Esophagus muscularis mucosa (tissue), 3 donors: Measurements from ENCODE around the gene IFT122.

Experiments
- CTCF ChIP-seq, 3 experiments: fragments of 200-600 bp in 2 of 3; fragments of 450-650 bp in 1 of 3; sonication (generic) in 2 of 3; IDR thresholded peaks; one replicate each; pipeline ENCODE4 v1.5.1; 2017 to 2019; ENCODE audit warnings: antibody characterized with exemption in 3 of 3, mild to moderate bottlenecking in 2 of 3, moderate library complexity in 1 of 3
- POLR2A ChIP-seq: fragments of 450-650 bp; IDR thresholded peaks from one replicate; pipeline ENCODE4 v1.6.1; 2017; ENCODE audit warnings: antibody characterized with exemption, moderate library complexity, mild to moderate bottlenecking, low read depth

DNA sequence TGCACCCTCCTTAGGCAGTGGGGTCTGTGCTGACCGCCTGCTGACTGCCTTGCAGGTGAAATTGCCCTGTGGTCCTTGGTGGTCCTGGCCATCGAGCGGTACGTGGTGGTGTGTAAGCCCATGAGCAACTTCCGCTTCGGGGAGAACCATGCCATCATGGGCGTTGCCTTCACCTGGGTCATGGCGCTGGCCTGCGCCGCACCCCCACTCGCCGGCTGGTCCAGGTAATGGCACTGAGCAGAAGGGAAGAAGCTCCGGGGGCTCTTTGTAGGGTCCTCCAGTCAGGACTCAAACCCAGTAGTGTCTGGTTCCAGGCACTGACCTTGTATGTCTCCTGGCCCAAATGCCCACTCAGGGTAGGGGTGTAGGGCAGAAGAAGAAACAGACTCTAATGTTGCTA, 90.8 kb downstream of the IFT122 start:
- no peak for TF ChIP-seq POLR2A
- TF ChIP-seq CTCF (IDR thresholded peaks at IDR 0.05): no peak
